Spleen (tissue), 11 donors: ENCODE results near the gene PICALM. TPM values are rescaled to one million over a fixed set of nuclear protein-coding genes. Genes with fewer than 3 reads are reported as not detected.

Source experiments
- DNase-seq: peaks from one replicate; pipeline ENCODE4 v3.0.0-alpha.2; 2020
- H3K27ac ChIP-seq, 8 donors: fragments of 200-600 bp; sonication (generic) in 7 of 8; 1 replicate in 4 of 8; 2 replicates in 4 of 8; pipeline versions ENCODE4 v1.5.0 to v1.8.0; 2016 to 2021; ENCODE audit warnings: inconsistent platforms in 4 of 8, mild to moderate bottlenecking in 4 of 8, moderate library complexity in 1 of 8
- H3K27me3 ChIP-seq, 7 donors: fragments of 200-600 bp; sonication (generic) in 6 of 7; replicated peaks in 1 of 7; 1 replicate in 4 of 7; 2 replicates in 3 of 7; pipeline versions ENCODE4 v1.5.0 to v1.8.0; 2016 to 2021; ENCODE audit warnings: inconsistent platforms in 3 of 7, mild to moderate bottlenecking in 1 of 7
- H3K36me3 ChIP-seq, 6 donors: fragments of 200-600 bp; sonication (generic) in 5 of 6; 1 replicate in 4 of 6; 2 replicates in 2 of 6; pipeline versions ENCODE4 v1.5.0 to v1.8.0; 2016 to 2021; ENCODE audit warnings: inconsistent platforms in 2 of 6
- H3K4me1 ChIP-seq, 6 donors: fragments of 200-600 bp; sonication (generic) in 5 of 6; 1 replicate in 3 of 6; 2 replicates in 3 of 6; pipeline versions ENCODE4 v1.5.0 to v1.8.0; 2016 to 2021; ENCODE audit warnings: inconsistent platforms in 3 of 6
- H3K4me3 ChIP-seq, 8 donors: fragments of 200-600 bp; sonication (generic) in 7 of 8; 1 replicate in 4 of 8; 2 replicates in 4 of 8; pipeline versions ENCODE4 v1.5.0 to v1.8.0; 2016 to 2021; ENCODE audit warnings: inconsistent platforms in 4 of 8, mild to moderate bottlenecking in 4 of 8, moderate library complexity in 2 of 8
- H3K9me3 ChIP-seq, 8 donors: fragments of 200-600 bp; sonication (generic) in 7 of 8; 1 replicate in 4 of 8; 2 replicates in 4 of 8; pipeline versions ENCODE4 v1.5.0 to v1.8.0; 2016 to 2021; ENCODE audit warnings: inconsistent platforms in 4 of 8
- POLR2A ChIP-seq, 3 donors: fragments of 450-650 bp; IDR thresholded peaks; one replicate each; pipeline ENCODE4 v1.5.1; 2017; ENCODE audit warnings: antibody characterized with exemption in 3 of 3, mild to moderate bottlenecking in 1 of 3
- POLR2AphosphoS5 ChIP-seq, 3 donors: sonication (generic); formaldehyde crosslinking; IDR thresholded peaks; one replicate each; pipeline ENCODE4 v1.5.1; 2017; ENCODE audit warnings: antibody characterized with exemption in 3 of 3
- WGBS, 5 donors: extraction: QIAGEN DNeasy Blood & Tissue Kit in 3 of 5; methylation state at CpG; one replicate each; pipeline versions ENCODE4 v1.1.5 to v1.1.7; 2013 to 2018; 5-methylcytosine and 5-hydroxymethylcytosine counted together
- intact Hi-C: fragments of 100-400 bp; cut with DNase I; formaldehyde crosslinking; loops from one replicate; pipeline ENCODE4 v1.15.0; 2023; ENCODE audit warnings: low total_unique reads
- polyA plus RNA-seq, 3 donors: library from polyadenylated mRNA; stranded (reverse); fragments of 200-250 nt; gene quantifications; one replicate each; pipeline ENCODE4 v1.2.1, GENCODE V29; 2013
- total RNA-seq, 7 donors: library from RNA; depleted of rRNA in 3 of 7; stranded (reverse); fragments of >200 nt in 3 of 7; fragmentation: NEBNext Ultra II Directional in 4 of 7; extraction: Animal tissue kit (Norgen Biotek cat#: 25700) in 4 of 7; gene quantifications; one replicate each; pipeline versions ENCODE4 v1.1.0 to v1.2.1, GENCODE V29; 2016 to 2021
- TF ChIP-seq, protein P1 (sequence below), 11 experiments: fragments of 200-600 bp in 7 of 11; fragments of 450-650 bp in 4 of 11; sonication (generic) in 4 of 11; IDR thresholded peaks in 8 of 11; conservative IDR thresholded peaks in 3 of 11; 1 replicate in 7 of 11; 2 replicates in 4 of 11; pipeline versions ENCODE4 v1.4.0 to v1.8.0; 2016 to 2021; ENCODE audit warnings: antibody characterized with exemption in 11 of 11, inconsistent platforms in 4 of 11, mild to moderate bottlenecking in 1 of 11
- donor health status: healthy with polysubstance abuse.
- donor health status: DM: no; HTN: no; CAD: no; lungs with moderate emphysema.
- donor health status: DM: no; HTN: no; CAD: no.
- donor health status: Bipolar disorder and iron deficiency.
- donor health status: healthy.
- donor health status: DM: no; HTN: no; CAD: no.
- donor health status: DM: yes; HTN: yes; CAD: no.

Gene PICALM
- total and polyA plus RNA-seq, 10 donors = 42.9 to 500 (median 288) TPM

DNA sequence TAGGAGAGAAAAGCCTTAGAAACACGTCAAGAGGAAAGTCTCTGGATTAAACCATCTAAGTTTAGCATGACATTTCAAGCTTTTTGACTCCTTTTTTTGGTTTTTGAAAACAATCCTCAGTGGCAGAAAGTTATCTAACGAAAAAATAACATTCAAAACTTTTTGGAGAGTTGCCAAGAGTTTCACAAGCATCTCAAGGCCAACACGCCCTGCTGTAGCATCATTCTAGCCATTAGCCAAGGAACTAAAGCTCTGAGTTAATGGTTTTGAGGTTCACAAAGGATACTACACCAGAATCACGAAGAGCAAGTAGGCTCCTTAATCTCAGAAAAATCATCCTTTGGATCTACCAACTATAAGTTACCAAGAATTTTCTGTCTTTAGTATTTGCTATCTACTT is 94.8 kb downstream of the PICALM start:
- peaks cover 9 to 100% (median 78%) of the 10 kb centered on the region in 6 donors for H3K36me3 ChIP-seq
- no peak for DNase-seq
- TF ChIP-seq POLR2AphosphoS5 (IDR thresholded peaks at IDR 0.05) = no peak
- TF ChIP-seq, protein P1, sequence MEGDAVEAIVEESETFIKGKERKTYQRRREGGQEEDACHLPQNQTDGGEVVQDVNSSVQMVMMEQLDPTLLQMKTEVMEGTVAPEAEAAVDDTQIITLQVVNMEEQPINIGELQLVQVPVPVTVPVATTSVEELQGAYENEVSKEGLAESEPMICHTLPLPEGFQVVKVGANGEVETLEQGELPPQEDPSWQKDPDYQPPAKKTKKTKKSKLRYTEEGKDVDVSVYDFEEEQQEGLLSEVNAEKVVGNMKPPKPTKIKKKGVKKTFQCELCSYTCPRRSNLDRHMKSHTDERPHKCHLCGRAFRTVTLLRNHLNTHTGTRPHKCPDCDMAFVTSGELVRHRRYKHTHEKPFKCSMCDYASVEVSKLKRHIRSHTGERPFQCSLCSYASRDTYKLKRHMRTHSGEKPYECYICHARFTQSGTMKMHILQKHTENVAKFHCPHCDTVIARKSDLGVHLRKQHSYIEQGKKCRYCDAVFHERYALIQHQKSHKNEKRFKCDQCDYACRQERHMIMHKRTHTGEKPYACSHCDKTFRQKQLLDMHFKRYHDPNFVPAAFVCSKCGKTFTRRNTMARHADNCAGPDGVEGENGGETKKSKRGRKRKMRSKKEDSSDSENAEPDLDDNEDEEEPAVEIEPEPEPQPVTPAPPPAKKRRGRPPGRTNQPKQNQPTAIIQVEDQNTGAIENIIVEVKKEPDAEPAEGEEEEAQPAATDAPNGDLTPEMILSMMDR (IDR thresholded peaks at IDR 0.05 in 8 of 11, conservative IDR thresholded peaks at IDR 0.05 in 3 of 11) = no peak
- no peak for TF ChIP-seq POLR2A (IDR thresholded peaks at IDR 0.05)
- no peaks in the 10 kb centered on the region for H3K9me3 ChIP-seq
- H3K27me3 ChIP-seq = no peaks in the 10 kb centered on the region
- WGBS, 5 donors = 57 to 75% (median 69%) methylated on average over 4 of the region's 4 CpGs
- H3K4me3 ChIP-seq = no peak overlapping the region
- H3K27ac ChIP-seq = peak overlapping the region in 1 of 8 donors; percentile 21
- H3K4me1 ChIP-seq = peaks cover 2 to 36% (median 13%) of the 10 kb centered on the region in 6 donors
- intact Hi-C loops = no loop called here

DNA sequence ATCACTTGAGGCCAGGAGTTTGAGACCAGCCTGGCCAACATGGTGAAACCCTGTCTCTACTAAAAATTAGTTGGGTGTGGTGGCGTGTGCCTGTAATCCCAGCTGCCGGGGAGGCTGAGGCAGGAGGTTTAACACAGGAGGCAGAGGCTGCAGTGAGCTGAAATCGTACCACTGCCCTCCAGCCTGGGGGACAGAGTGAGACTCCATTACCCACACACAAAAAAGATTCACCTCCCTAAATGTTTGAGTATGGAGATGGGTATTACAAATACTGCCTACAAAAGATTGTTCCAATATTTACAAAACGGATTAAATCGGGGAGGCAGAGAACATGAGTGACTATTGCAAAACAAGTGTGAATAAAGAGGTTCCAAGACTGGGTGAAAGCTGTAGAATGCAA is 98.3 kb downstream of the PICALM start:
- Histone ChIP-seq H3K9me3 (no peaks in the 10 kb centered on the region), H3K27ac (no peak overlapping the region), H3K27me3 (no peaks in the 10 kb centered on the region), H3K36me3 (peaks cover 3 to 99% (median 69%) of the 10 kb centered on the region in 6 donors), H3K4me1 (peaks cover 0 to 31% (median 14%) of the 10 kb centered on the region in 6 donors), H3K4me3 (no peak overlapping the region)
- WGBS, 5 donors = 94 to 99% (median 97%) methylated on average over 5 of the region's 5 CpGs
- intact Hi-C loops = no loop called here
- no peak for TF ChIP-seq POLR2AphosphoS5 (IDR thresholded peaks at IDR 0.05)
- TF ChIP-seq, protein P1 (IDR thresholded peaks at IDR 0.05 in 8 of 11, conservative IDR thresholded peaks at IDR 0.05 in 3 of 11) = no peak
- DNase-seq = no peak

DNA sequence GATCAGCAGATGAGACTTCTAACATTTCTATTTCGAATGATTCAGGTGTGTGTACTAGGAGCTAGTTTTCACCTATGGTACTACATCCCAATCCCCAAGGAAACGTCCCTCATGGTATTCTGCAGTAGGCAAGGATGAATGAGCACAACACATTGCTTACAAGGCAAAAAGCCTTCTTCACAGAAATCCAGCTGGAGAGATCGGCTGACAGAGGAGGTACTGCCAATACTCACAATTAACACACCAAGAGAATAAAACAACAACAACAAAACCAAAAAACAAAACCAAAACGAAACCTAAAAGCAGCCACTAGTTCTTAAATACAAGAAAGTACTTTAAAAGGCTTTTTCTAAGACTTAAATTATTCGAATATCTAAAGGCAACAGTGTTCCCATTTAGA is 101.4 kb downstream of the PICALM start:
- Histone ChIP-seq H3K9me3 (no peaks in the 10 kb centered on the region), H3K27me3 (no peaks in the 10 kb centered on the region), H3K4me1 (peaks cover 0 to 32% (median 7%) of the 10 kb centered on the region in 6 donors), H3K4me3 (no peak overlapping the region), H3K36me3 (peaks cover 3 to 99% (median 62%) of the 10 kb centered on the region in 6 donors), H3K27ac (peak overlapping the region in 3 of 8 donors; percentile 22 to 45 (median 28))
- TF ChIP-seq POLR2AphosphoS5 (IDR thresholded peaks at IDR 0.05) = no peak
- TF ChIP-seq, protein P1 (IDR thresholded peaks at IDR 0.05 in 8 of 11, conservative IDR thresholded peaks at IDR 0.05 in 3 of 11) = no peak
- intact Hi-C loops = no loop called here
- 76 to 89% (median 87%) methylated on average over 5 of the region's 5 CpGs for WGBS, 5 donors
- DNase-seq = no peak

DNA sequence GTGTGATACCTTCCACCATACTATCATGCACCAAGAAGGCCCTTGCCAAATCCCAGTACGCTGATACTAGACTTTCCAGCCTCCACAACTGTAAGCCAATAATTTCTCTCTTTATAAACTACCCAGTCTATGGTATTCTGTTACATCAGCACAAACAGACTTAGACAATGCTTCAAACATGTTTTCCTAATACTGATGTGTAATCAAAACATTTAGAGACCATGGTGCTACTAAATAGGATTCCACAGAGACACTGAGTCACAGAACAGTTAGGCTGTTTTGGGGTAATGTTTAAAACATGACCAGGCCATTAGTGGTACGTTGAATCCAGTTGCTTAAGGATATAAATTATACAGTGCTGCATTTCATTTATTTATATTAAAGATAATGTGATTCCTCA is 103.7 kb downstream of the PICALM start:
- H3K4me1 ChIP-seq = peaks cover 0 to 41% (median 15%) of the 10 kb centered on the region in 6 donors
- no peak overlapping the region for H3K4me3 ChIP-seq
- H3K27ac ChIP-seq = no peak overlapping the region
- intact Hi-C loops = no loop called here
- 95 to 99% (median 97%) methylated on average over 2 of the region's 2 CpGs for WGBS, 5 donors
- H3K9me3 ChIP-seq = no peaks in the 10 kb centered on the region
- peaks cover 0 to 99% (median 57%) of the 10 kb centered on the region in 6 donors for H3K36me3 ChIP-seq
- TF ChIP-seq POLR2A (IDR thresholded peaks at IDR 0.05) (no peak), POLR2AphosphoS5 (IDR thresholded peaks at IDR 0.05) (no peak)
- TF ChIP-seq, protein P1 (IDR thresholded peaks at IDR 0.05 in 8 of 11, conservative IDR thresholded peaks at IDR 0.05 in 3 of 11) = no peak
- no peak for DNase-seq
- H3K27me3 ChIP-seq = no peaks in the 10 kb centered on the region
